HG03342 (cell line): Measurements from ENCODE around the gene NPEPL1.
"Not testable (repeated sequence)": the region's sequence is repeated elsewhere in the genome, so short reads cannot be mapped to it uniquely, and the experiment has no call there.

ENCODE experiments used
- ATAC-seq: cut with Tn5 transposase; IDR thresholded peaks from one replicate; pipeline ENCODE4 v1.9.1; 2021; ENCODE audit warnings: mild to moderate bottlenecking, moderate library complexity; ENCODE audit not compliant: unreplicated experiment

NPEPL1 gene

GRCh38 chr20:58712151-58712791 is 19.7 kb downstream of the NPEPL1 start:
- ATAC-seq: no peak

GRCh38 chr20:58712806-58713731 is 20.5 kb downstream of the NPEPL1 start:
- no peak for ATAC-seq

DNA sequence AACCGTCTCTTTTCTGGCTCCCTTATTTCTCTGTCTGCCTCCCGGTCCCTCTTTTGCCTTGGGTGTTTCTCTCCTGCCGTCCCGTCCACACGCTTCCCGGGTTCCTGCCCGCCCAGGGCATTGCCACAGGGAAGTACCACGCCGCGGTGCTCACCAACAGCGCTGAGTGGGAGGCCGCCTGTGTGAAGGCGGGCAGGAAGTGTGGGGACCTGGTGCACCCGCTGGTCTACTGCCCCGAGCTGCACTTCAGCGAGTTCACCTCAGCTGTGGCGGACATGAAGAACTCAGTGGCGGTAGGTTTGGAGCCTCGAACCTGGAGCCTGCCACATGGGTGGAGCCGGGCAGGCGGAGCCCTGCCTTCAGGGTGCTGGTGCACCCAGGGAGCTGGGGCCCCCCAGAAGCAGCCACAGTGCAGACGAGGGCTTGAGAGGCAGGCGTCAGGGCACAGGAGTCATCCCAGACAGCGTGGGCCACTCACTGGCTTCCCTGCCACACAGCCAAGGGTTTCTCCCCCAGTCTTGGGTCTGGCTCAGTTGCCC is 21.3 kb downstream of the NPEPL1 start:
- ATAC-seq: no peak

GRCh38 chr20:58714340-58714922 is 21.8 kb downstream of the NPEPL1 start:
- ATAC-seq: no peak

DNA sequence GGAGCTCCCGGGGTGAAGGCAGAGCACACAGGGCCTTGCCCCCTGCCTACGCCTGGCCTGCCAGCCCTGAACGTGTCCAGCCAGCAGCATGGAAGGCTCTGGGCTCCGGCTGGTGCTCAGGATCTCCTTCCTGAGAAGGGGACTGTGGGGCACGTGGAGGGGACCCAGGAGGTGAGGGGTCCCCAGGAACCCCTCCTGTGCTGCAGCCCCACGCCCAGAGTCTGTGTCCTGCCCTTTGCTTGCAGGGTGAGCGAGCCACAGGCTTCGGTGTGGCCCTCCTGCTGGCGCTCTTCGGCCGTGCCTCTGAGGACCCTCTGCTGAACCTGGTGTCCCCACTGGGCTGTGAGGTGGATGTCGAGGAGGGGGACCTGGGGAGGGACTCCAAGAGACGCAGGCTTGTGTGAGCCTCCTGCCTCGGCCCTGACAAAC is 22.3 kb downstream of the NPEPL1 start:
- ATAC-seq: no peak

DNA sequence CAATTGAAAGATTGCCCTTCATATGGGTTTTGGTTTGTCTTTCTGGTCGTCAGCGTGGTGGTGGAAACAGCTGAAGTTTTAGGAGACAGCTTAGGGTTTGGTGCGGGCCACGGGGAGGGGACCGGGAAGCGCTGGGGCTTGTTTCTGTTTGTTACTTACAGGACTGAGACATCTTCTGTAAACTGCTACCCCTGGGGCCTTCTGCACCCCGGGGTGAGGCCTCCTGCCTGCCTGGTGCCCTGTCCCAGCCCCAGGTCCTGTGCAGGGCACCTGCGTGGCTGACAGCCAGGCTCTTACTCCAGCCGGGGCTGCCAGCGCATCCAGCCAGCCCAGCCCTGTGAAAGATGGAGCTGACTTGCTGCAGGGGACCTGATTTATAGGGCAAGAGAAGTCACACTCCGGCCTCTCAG is 22.8 kb downstream of the NPEPL1 start:
- ATAC-seq: no peak

GRCh38 chr20:58715801-58716475 is 23.3 kb downstream of the NPEPL1 start:
- ATAC-seq: no peak

- ATAC-seq: no peak
Observed at GRCh38 chr20:58716476-58717277, 24.1 kb downstream of the NPEPL1 start.

- no peak for ATAC-seq
Observed at GRCh38 chr20:58717278-58718091, 24.9 kb downstream of the NPEPL1 start.

- ATAC-seq: no peak
Observed at GRCh38 chr20:58718121-58718563, 25.5 kb downstream of the NPEPL1 start.

DNA sequence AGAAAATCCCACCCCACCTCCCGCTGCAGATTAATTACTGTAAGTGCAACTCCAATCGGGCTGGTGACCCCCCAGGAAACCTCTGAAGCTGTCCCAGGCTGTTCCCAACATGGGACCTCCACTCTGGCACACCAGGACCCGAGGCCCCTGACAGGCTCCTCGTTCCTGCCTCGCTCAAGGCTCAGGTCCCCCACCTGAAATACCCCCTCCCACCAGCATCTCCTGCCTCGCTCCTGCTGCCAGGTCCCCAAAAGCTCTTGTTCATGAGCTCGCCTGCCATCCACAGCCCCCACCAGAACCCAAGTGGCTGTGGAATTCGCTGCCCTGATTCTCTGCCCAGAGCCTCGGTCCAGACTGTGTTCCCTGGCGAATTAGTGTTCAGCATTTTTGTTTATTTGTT is 26.1 kb downstream of the NPEPL1 start:
- ATAC-seq: no peak

GRCh38 chr20:58719258-58719657 is 26.7 kb downstream of the NPEPL1 start:
- ATAC-seq: no peak

- ATAC-seq: no peak
Observed at GRCh38 chr20:58719971-58720371, 27.4 kb downstream of the NPEPL1 start.

DNA sequence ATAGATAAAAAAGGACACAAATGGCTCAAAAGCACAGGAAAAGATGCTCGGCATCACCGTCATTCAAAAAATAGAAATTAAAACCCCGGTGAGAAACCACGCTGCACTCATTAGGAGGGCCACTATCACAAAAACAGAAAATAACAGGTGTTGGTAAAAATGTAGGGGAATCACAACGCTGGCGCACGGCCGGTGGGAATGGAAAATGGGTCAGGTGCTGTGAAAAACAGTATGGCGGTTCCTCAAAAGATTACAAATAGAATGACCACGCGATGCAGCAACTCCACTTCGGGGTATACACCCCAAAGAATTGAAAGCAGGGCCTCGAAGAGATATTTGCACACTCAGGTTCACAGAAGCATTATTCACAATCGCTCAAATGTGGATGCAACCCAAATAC is 28.3 kb downstream of the NPEPL1 start:
- no peak for ATAC-seq

GRCh38 chr20:58721951-58722778 is 29.6 kb downstream of the NPEPL1 start:
- ATAC-seq: no peak

- ATAC-seq: no peak
Observed at GRCh38 chr20:58722877-58723627, 30.5 kb downstream of the NPEPL1 start.

DNA sequence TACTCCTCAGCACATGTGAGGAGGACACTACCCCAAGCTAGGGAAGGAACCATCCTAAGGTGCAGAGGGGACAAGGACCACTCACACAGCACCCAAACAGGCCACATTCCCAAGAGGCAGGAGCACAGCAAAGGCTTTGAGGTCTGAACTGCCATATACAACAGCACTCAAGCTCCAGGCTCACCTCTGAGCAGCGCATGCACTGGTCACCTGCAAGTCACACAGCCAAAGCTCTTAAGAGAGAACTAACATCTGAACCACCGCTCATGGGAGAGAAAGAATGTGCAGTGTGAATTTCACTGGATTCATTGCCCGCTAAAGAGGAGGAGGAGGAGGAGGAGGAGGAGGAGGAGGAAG is 31.0 kb downstream of the NPEPL1 start:
- ATAC-seq: no peak

DNA sequence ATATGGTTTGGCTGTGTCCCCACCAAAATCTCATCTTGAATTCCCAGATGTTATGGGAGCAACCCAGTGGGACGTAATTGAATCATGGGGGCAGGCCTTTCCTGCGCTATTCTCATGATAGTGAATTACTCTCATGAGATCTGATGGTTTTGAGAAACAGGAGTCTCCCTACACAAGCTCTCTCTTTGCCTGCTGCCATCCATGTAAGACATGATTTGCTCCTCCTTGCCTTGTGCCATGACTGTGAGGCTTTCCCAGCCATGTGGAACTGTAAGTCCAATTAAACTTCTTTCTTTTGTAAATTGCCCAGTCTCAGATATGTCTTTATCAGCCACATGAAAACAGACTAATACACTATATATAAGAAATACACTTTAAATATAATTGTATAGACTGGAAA is 33.6 kb downstream of the NPEPL1 start:
- ATAC-seq: not testable (repeated sequence)
